Measurements from ENCODE around the gene GRIK4.

GRIK4 gene

DNA sequence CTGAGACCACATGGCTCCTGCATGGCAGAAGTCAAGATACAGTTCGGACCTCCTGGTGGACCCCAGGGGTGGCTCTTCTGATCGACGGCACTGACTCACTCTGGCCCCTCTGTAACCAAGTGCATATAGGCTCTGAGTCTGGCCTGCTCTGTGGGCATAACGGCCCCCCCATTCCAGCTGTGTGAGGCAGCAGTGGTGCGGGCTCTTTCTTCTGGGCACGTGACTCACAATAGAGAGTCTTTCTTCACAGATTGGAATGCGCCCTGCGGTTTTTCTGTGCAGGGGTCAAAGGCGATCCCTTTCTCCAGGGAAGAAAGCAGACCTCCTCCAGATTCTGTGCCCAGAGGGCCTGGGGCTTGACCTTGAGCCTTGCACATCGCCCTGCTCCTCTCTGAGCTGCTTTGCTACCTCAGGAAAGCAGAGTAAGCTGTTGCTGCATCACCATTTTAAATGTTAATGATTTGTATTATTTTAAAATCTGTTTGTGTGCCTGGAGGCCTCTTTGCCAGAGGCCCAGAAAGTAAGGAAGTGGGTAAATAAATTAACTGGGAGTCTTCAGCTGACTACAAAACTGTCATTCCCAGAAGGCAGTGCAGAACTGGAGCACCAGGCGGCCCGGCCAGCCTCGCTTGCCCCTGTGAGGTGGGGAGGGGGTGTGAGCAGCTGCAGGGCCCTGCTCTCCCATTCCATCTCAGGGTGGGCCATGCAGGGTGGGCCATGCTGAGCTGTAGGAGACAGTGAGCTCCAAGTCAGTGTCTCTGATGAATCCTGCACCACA is 199.0 kb downstream of the GRIK4 start:
- DNase-seq: no peak

DNA sequence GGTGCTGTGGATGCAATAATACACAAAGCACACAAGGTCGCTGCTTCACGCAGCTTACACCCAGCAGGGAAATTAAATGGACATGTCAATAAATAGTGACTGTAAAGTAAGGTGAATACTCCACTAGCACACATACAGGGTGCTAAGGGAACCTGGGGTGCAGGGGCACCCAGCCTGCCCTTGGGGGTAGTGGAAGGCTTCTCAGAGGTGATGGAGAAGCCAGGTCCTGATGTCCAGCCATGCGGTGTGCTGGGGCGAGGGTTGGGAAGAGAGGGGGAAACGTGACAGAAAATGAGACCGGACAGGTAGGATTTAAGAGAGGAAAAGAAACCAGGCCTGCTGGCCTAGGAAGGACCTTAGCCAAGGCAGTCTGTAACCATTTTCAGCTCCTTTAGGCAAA is 200.5 kb downstream of the GRIK4 start:
- no peak for DNase-seq

DNA sequence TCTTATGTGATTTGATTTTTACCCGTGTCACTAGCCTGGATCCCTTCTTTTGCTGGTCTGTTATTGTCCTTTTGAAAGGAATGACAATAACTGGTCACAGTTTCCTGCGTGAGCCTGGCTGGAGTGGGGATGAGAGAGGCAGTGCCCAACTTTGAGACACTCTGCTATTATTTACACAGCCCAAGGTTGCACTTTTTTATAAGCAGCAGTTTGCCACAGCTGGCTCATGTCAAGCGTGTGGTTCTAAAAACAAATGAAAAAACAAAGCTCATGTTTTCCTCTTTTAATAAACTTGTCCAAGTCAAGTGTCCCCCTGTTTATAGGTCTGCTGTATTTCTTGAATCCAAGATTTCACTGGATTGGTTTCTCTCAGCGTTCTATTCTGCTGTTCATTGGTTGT is 201.3 kb downstream of the GRIK4 start:
- no peak for DNase-seq

DNA sequence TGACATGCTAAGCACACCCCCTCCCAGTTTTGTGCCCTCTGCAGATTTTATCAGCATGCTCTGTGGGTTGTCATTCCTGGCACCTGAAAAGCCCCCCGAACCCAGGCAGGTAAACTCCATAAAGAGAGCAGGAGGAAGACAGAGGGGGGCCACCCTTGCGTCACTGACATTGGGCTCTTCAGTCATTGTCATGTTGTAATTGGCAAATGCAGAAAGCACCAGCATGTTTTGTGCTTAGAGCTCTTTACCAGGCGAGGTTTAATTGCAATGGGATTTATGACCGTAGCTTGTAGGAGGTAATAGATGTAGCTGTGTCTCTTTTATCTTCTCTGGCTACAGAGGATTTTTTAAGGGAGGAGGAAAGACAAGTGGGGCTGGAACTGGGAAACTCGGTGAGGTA is 201.7 kb downstream of the GRIK4 start:
- no peak for DNase-seq

- DNase-seq: no peak
Observed at GRCh38 chr11:120714438-120714837, 202.9 kb downstream of the GRIK4 start.

DNA sequence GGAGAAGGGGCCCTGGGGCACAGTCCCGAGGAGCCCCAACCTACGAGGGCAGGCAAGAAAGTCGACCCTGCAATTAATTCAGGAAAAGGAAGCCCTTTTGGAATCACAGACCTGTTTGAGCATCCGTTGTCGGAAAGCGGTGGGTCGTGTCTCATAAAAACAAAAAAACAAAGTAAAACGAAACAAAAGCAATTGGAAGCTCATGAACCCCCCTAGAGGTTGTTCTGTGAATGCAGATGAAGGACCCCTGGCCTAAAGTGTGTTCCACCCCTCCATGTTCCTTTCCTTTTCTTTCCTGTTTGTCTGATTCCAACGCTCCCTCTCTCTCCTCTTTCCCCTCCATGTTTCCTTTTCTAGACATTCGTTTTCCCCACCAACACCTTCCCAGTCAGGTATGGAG is 203.7 kb downstream of the GRIK4 start:
- peak; percentile 15 for DNase-seq

DNA sequence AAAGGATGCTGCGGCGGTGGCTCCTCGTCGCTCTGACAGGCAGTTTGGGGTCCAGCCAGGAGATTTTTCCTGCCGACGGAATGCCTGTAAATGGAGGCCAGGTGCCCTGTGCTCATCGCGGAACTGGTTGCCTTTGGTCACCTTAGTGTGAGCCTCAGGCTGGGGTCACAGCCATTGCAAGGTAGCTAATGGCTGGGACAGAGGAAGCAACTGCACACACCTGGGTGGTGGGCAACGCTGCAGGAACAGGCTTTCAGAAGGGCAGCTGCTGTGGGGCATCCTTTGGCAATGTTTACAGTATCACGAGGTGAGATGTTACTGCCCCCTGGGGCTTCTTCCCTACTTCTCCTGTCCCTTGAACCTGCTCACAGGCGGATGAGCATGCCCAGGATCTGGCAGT is 205.5 kb downstream of the GRIK4 start:
- DNase-seq: no peak

GRCh38 chr11:120717623-120718022 is 206.1 kb downstream of the GRIK4 start:
- DNase-seq: no peak

GRCh38 chr11:120718171-120718570 is 206.6 kb downstream of the GRIK4 start:
- DNase-seq: no peak

- no peak for DNase-seq
Observed at GRCh38 chr11:120719348-120719747, 207.8 kb downstream of the GRIK4 start.

GRCh38 chr11:120720760-120721159 is 209.2 kb downstream of the GRIK4 start:
- DNase-seq: no peak

GRCh38 chr11:120722524-120722923 is 211.0 kb downstream of the GRIK4 start:
- no peak for DNase-seq

DNA sequence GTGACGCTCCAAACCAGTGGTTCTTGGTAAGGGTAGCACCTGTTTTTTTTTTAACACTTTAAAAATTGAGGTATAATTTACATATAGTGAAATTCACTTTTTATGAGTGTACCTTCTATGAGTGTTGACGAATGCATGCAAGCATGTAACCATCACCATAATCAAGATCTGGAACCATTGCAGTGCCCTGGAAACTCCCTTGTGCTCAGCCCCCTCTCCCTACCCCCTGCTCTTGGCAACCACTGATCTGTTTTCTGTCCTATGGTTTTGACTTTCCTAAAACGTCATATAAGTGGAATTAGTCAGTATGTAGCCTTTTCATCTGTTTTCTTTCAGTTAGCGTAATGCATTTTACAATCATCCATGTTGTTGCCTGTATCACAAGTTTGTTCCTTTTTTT is 212.2 kb downstream of the GRIK4 start:
- no peak for DNase-seq

GRCh38 chr11:120727752-120728151 is 216.2 kb downstream of the GRIK4 start:
- DNase-seq: no peak

GRCh38 chr11:120735035-120735434 is 223.5 kb downstream of the GRIK4 start:
- DNase-seq: no peak

- no peak for DNase-seq
Observed at GRCh38 chr11:120738516-120739046, 227.0 kb downstream of the GRIK4 start.

- DNase-seq: no peak
Observed at GRCh38 chr11:120739780-120740179, 228.2 kb downstream of the GRIK4 start.

DNA sequence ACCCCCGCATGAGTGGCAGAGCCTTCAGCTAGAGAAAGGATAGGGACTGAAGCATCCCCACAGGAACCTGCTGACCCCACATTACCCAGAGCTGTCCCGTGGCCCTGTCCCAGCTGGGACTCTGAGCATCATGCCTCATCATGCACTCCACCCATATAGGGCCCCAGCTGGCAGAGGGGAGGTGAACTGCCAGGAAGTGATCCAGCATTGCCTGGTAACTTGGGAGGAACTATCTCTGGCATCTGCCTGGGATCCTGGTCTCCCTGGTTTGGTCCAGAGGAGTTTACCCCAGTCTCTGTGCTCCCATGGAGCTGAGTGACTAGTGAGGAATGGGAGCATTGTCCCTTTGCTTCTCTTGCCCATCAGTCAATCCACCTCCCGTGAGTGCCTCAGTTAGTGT is 228.8 kb downstream of the GRIK4 start:
- no peak for DNase-seq

DNA sequence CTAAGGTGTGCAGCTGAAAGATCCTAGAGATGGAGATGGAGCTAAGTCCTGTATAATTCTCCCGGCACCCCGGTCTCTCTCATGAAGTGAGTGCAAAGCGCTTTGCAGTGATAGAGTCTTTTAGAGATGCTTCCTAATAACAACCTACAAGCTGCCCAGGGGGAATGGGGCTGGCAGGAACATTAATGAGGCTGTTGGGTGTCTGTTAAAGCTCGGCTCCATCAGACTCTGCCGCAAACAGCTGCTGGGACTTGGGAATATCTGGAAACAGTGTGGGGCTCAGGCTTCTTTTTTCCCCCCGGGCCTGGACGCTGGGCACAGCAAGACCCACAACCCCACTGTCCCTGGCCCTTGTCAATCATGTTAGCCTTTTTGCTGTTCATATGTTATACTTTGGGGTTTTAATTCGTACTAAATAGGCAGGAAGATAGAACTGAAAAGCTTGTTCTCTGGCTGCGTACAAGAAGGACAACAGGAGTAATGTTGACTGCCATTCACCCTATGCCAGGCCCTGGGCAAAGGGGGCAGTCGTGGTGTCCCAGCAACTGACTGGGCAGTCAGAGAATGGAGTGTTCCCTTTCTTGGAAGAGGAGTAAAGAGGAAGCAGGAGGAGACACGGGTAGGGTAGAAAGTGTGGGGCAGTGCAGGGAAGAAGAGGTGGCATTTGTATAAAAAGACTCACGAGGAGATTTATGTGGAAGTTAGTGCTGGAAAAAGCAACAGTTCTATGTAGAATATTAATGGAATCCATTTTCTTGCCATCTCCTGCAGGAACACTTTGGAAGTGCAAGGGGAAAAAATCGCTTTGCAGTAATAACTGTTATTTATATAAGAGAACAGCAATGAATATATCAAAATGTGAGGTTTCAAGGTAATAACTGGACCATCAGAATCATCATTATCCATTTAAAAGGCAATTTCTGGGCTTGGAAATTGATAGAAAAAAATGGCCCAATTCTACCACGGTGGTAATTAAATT is 232.8 kb downstream of the GRIK4 start:
- DNase-seq: no peak

GRCh38 chr11:120746376-120746775 is 234.8 kb downstream of the GRIK4 start:
- DNase-seq: no peak

- no peak for DNase-seq
Observed at GRCh38 chr11:120746836-120747609, 235.5 kb downstream of the GRIK4 start.

GRCh38 chr11:120747850-120748814 is 236.6 kb downstream of the GRIK4 start:
- DNase-seq: no peak
